BJ (cell line): ENCODE measurements around the gene SPG7. TPM values are rescaled to one million over a fixed set of nuclear protein-coding genes. Genes with fewer than 3 reads are reported as not detected.

Experiments used
- CTCF ChIA-PET: fragments of 350-600 bp; formaldehyde crosslinking; extraction: SDS; loops from one replicate; lab custom pipeline; 2021; ENCODE audit warnings: antibody characterized with exemption, inconsistent platforms; lab: Yijun Ruan, JAX
- POLR2A ChIA-PET: fragments of 300-600 bp; sonication (Branson Sonifier 250); formaldehyde crosslinking; extraction: SDS; loops from one replicate; lab custom pipeline; 2021; ENCODE audit warnings: antibody characterized with exemption; lab: Charles Lee
- DNase-seq: peaks from one replicate; pipeline ENCODE4 v3.0.0-alpha.2; 2011; ENCODE audit warnings: low read depth
- H3K27me3 ChIP-seq: 2 replicates; pipeline ENCODE4 v1.6.0; 2011; ENCODE audit warnings: low read length; ENCODE audit not compliant: control insufficient read depth, insufficient read depth
- H3K36me3 ChIP-seq: 2 replicates; pipeline ENCODE4 v1.5.1; 2011; ENCODE audit warnings: low read length; ENCODE audit not compliant: control insufficient read depth, insufficient read depth
- H3K4me3 ChIP-seq: 2 replicates; pipeline ENCODE4 v1.5.1; 2011; ENCODE audit warnings: low read depth, mild to moderate bottlenecking, control low read depth, low read length
- CTCF ChIP-seq: IDR thresholded peaks from 2 replicates; pipeline ENCODE4 v1.5.1; 2011; ENCODE audit warnings: low read depth, mild to moderate bottlenecking, control low read depth, inconsistent platforms, low read length, moderate library complexity; ENCODE audit not compliant: insufficient read depth
- polyA plus RNA-seq: library from polyadenylated mRNA; depleted of rRNA; stranded (reverse); fragments of >200 nt; gene quantifications from 2 replicates; pipeline ENCODE4 v1.2.3, GENCODE V29; 2011

The SPG7 gene
- polyA plus RNA-seq, 1 experiment, result 45.0 TPM

- no peak for TF ChIP-seq CTCF
- ChIA-PET POLR2A (no interaction called here), CTCF (no interaction called here)
- peak; percentile 66 for DNase-seq
- Histone ChIP-seq H3K4me3 (peak within 1 kb of the TSS; percentile 70), H3K36me3 (peaks cover 38% of the 10 kb centered on the region), H3K27me3 (no peaks in the 10 kb centered on the region)
These were observed 52.4 kb downstream of the SPG7 start, which contains the start of gene RPL13 for GRCh38 chr16:89560378-89561141. Gene RPL13, plus strand, starts transcription at chr16:89560682. Its CDS starts 278 bp downstream, at chr16:89560960.

GRCh38 chr16:89561142-89561883 is 53.1 kb downstream of the SPG7 start:
- ChIA-PET POLR2A (no interaction called here), CTCF (no interaction called here)
- H3K4me3 ChIP-seq, result peak overlapping the region; percentile 70
- peaks cover 34% of the 10 kb centered on the region for H3K36me3 ChIP-seq
- H3K27me3 ChIP-seq, result no peaks in the 10 kb centered on the region
- DNase-seq, result no peak
- no peak for TF ChIP-seq CTCF

GRCh38 chr16:89561884-89562599 is 53.8 kb downstream of the SPG7 start:
- POLR2A ChIA-PET, result no interaction called here
- CTCF ChIA-PET, result no interaction called here
- Histone ChIP-seq H3K36me3 (peaks cover 32% of the 10 kb centered on the region), H3K4me3 (peak overlapping the region; percentile 70), H3K27me3 (no peaks in the 10 kb centered on the region)
- no peak for TF ChIP-seq CTCF
- no peak for DNase-seq

GRCh38 chr16:89562939-89563338 is 54.7 kb downstream of the SPG7 start:
- Histone ChIP-seq H3K36me3 (peaks cover 32% of the 10 kb centered on the region), H3K4me3 (no peak overlapping the region), H3K27me3 (no peaks in the 10 kb centered on the region)
- POLR2A ChIA-PET, result interaction anchor here (0.7 kb wide), 1 partner anchor 124 kb away, joined by 3 read pairs; the partner anchor contains the start of gene CDK10
- no peak for DNase-seq
- no peak for TF ChIP-seq CTCF
- CTCF ChIA-PET, result interaction anchor here (0.6 to 1.7 kb wide), 2 partner anchors 18 to 79 kb away, joined by 3 to 4 read pairs; no protein-coding TSS in a partner anchor
